Stimulated activated CD4-positive, alpha-beta T cell treated with anti-CD3 and anti-CD28 coated beads, Interleukin-1b, Interleukin-23, amount 100 ng/mL, for 1 hour (primary cell): ENCODE measurements around the gene ZHX3.
"Not testable (repeated sequence)": the region's sequence is repeated elsewhere in the genome, so short reads cannot be mapped to it uniquely, and the experiment has no call there.

Experiments
- DNase-seq, 2 donors: peaks; one replicate each; pipeline ENCODE4 v3.0.0-alpha.2; 2020; ENCODE audit warnings: low read depth in 2 of 2

ZHX3 gene

DNA sequence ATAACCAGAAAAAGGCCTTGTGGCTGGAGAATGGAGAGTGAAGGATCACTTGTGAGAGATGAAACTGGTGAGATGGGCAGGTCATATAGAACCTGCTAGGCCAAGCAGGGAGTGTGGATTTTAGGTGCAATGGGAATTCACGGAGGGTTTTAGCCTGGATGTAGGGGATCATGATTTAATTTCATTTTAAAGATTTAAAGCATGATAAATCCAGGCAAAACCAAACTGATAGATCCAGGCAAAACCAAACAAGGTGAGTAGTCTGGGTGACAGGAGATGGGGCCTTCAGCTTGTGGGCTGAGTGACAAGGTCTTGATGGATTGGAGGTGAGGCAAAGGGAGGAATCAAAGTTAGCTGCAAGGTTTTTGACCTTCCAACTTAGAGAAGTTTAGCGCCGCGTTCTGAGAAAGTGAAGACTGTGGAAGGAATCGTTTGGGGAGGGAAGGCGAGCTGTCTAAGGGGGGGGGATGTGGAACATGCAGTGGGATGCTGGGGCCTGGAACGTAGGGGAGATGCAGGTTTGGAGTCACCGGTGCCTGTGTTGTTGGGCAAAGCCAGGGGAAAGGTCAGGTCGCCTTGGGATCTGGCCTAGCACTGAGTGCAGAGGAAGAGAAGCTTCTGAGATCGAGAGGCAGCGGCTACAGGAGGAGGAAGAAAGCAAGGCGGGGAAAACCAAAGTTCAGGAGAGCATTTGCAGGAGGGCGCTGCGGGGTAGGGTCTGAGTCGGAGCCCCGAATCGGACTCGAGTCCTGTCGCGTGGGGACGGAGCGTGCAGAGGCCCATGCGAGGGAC lies 181.4 kb downstream of the ZHX3 start:
- DNase-seq, result no peak

DNA sequence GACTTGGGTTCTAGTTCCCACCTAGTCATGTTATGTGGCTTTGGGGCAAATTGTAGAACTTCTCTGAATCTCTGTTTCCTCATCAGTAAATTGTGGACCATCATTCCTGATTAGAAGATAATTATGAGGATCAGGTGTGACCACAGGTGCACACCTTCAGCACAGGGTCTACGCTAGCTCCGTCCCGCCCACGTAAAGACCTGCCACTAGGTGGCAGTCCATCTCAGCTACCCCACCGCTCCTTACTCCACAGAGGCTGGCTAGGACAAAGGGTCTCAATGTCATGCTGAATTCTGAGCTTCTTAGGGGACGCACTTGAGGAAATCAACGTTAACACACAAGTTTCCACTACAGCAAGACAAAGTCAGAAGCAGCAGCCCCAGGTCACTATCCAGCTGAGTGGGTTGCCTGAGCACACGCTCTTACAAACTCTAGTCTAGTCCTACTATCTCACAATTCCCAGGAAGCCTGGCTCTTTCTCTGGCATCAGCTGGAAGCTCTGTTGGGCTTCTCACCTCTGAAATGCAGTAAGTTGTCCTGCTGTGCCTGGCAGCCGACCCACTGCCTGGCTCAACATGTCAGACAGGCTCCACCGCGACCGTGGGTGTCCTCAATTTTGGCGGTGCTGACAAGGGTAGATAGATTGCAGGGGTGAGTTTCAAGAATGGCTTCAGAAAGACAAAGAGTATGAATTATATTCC lies 182.2 kb downstream of the ZHX3 start:
- DNase-seq, result no peak

GRCh38 chr20:41134362-41135186 lies 183.0 kb downstream of the ZHX3 start:
- DNase-seq, result no peak

- no peak for DNase-seq
Measured at GRCh38 chr20:41133709-41134361, 183.7 kb downstream of the ZHX3 start.

DNA sequence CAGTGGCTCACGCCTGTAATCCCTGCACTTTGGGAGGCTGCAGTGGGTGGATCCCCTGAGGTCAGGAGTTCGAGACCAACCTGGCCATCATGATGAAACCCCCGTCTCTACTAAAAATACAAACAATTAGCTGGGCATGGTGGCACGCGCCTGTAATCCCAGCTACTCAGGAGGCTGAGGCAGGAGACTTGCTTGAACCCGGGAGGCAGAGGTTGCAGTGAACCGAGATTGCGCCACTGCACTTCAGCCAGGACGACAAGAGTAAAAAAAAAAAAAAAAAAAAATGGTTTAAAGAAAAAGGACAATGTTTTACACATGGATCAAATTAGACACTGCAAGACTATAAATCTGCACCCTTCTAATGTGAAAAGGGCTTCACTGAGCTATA lies 185.1 kb downstream of the ZHX3 start:
- DNase-seq, result not testable (repeated sequence)

- no peak for DNase-seq
Measured at GRCh38 chr20:41131594-41132387, 185.7 kb downstream of the ZHX3 start.
